PC-9 (cell line): ENCODE data around the gene OFD1.

ENCODE experiments used
- EZH2 ChIP-seq: fragments of 200-600 bp; sonication (generic); IDR thresholded peaks from 2 replicates; pipeline ENCODE4 v1.8.0; 2017; ENCODE audit warnings: antibody characterized with exemption, low read depth
- TF ChIP-seq, protein P1 (sequence below): fragments of 200-600 bp; sonication (generic); conservative IDR thresholded peaks from 2 replicates; pipeline ENCODE4 v1.6.1; 2017; ENCODE audit warnings: mixed run types, antibody characterized with exemption, mild to moderate bottlenecking, moderate library complexity

DNA sequence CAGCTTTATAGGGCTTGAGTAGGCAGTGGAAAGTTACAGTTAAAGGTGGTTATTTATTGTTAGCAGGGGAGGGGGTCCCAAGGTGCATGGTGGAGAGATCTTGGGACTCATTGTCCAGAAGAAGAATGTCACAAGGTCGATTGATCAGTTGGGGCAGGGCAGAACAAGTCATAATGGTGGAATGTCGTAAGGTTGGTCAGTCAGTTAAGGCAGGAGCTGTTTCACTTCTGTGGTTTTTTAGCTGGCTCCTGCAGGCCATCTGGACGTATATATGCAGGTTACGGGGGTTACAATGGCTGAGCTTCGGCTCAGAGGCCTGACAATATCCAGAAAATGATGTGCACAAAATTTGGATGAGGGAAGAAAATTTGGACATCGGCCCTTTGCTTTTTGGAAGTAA, 7.1 kb downstream of the OFD1 start:
- TF ChIP-seq, protein P1, sequence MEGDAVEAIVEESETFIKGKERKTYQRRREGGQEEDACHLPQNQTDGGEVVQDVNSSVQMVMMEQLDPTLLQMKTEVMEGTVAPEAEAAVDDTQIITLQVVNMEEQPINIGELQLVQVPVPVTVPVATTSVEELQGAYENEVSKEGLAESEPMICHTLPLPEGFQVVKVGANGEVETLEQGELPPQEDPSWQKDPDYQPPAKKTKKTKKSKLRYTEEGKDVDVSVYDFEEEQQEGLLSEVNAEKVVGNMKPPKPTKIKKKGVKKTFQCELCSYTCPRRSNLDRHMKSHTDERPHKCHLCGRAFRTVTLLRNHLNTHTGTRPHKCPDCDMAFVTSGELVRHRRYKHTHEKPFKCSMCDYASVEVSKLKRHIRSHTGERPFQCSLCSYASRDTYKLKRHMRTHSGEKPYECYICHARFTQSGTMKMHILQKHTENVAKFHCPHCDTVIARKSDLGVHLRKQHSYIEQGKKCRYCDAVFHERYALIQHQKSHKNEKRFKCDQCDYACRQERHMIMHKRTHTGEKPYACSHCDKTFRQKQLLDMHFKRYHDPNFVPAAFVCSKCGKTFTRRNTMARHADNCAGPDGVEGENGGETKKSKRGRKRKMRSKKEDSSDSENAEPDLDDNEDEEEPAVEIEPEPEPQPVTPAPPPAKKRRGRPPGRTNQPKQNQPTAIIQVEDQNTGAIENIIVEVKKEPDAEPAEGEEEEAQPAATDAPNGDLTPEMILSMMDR = no peak
- TF ChIP-seq EZH2 = no peak
